ENCODE data around the gene FBXL12.
A peak's percentile ranks its signal among the peaks of the same experiment; 100 is the strongest.

Gene FBXL12

GRCh38 chr19:9799162-9799561 is 19.7 kb downstream of the FBXL12 start:
- H3K9me2 ChIP-seq (replicated peaks; ENCODE audit: low read depth, low read length): no peaks in the 10 kb centered on the region
- H3K9me3 ChIP-seq (ENCODE audit: insufficient read depth, low read depth, low read length): no peaks in the 10 kb centered on the region
- no peaks in the 10 kb centered on the region for H3K27me3 ChIP-seq (ENCODE audit: insufficient read depth, low read length, poor library complexity, severe bottlenecking)
- H4K20me1 ChIP-seq (ENCODE audit: insufficient read depth, low read length, poor library complexity, severe bottlenecking): no peaks in the 10 kb centered on the region
- H3K36me3 ChIP-seq (ENCODE audit: insufficient read depth, low read length): no peaks in the 10 kb centered on the region
- TF ChIP-seq EZH2phosphoT487 (IDR thresholded peaks at IDR 0.05; ENCODE audit: borderline replicate concordance) (no peak), CTCF (conservative IDR thresholded peaks at IDR 0.05; ENCODE audit: low read length) (no peak)
- no peak overlapping the region for H3K4me3 ChIP-seq (ENCODE audit: low read length, poor library complexity, severe bottlenecking)
- no peak overlapping the region for H2AFZ ChIP-seq (ENCODE audit: low read length)
- no peaks in the 10 kb centered on the region for H3K79me2 ChIP-seq (ENCODE audit: insufficient read depth, low read length)
- H3K4me2 ChIP-seq (ENCODE audit: low read depth, low read length, poor library complexity, severe bottlenecking): peak overlapping the region; percentile 30
- no peaks in the 10 kb centered on the region for H3F3A ChIP-seq (ENCODE audit: low read depth)
- H3K4me1 ChIP-seq (ENCODE audit: insufficient read depth, low read length, poor library complexity, severe bottlenecking): peaks cover 19% of the 10 kb centered on the region
- no peak overlapping the region for H3K9ac ChIP-seq (ENCODE audit: low read depth, low read length, poor library complexity, severe bottlenecking)

GRCh38 chr19:9797871-9798270 is 21.0 kb downstream of the FBXL12 start:
- H3K4me3 ChIP-seq (ENCODE audit: low read length, poor library complexity, severe bottlenecking): no peak overlapping the region
- no peak overlapping the region for H3K9ac ChIP-seq (ENCODE audit: low read depth, low read length, poor library complexity, severe bottlenecking)
- H3F3A ChIP-seq (ENCODE audit: low read depth): 0 out of 2 replicates have a peak, but pooled peaks cover 3% of the 10 kb centered on the region
- TF ChIP-seq EZH2phosphoT487 (IDR thresholded peaks at IDR 0.05; ENCODE audit: borderline replicate concordance): no peak
- TF ChIP-seq CTCF (conservative IDR thresholded peaks at IDR 0.05; ENCODE audit: low read length): no peak
- no peaks in the 10 kb centered on the region for H3K79me2 ChIP-seq (ENCODE audit: insufficient read depth, low read length)
- H3K9me3 ChIP-seq (ENCODE audit: insufficient read depth, low read depth, low read length): no peaks in the 10 kb centered on the region
- no peaks in the 10 kb centered on the region for H4K20me1 ChIP-seq (ENCODE audit: insufficient read depth, low read length, poor library complexity, severe bottlenecking)
- H3K27me3 ChIP-seq (ENCODE audit: insufficient read depth, low read length, poor library complexity, severe bottlenecking): no peaks in the 10 kb centered on the region
- no peaks in the 10 kb centered on the region for H3K9me2 ChIP-seq (replicated peaks; ENCODE audit: low read depth, low read length)
- H3K36me3 ChIP-seq (ENCODE audit: insufficient read depth, low read length): no peaks in the 10 kb centered on the region
- H3K4me2 ChIP-seq (ENCODE audit: low read depth, low read length, poor library complexity, severe bottlenecking): no peak overlapping the region
- H3K4me1 ChIP-seq (ENCODE audit: insufficient read depth, low read length, poor library complexity, severe bottlenecking): peaks cover 27% of the 10 kb centered on the region
- H2AFZ ChIP-seq (ENCODE audit: low read length): no peak overlapping the region

GRCh38 chr19:9796113-9796773 is 22.6 kb downstream of the FBXL12 start:
- 0 out of 2 replicates have a peak, but pooled peaks cover 3% of the 10 kb centered on the region for H3F3A ChIP-seq (ENCODE audit: low read depth)
- peak overlapping the region; percentile 13 for H3K4me2 ChIP-seq (ENCODE audit: low read depth, low read length, poor library complexity, severe bottlenecking)
- no peaks in the 10 kb centered on the region for H4K20me1 ChIP-seq (ENCODE audit: insufficient read depth, low read length, poor library complexity, severe bottlenecking)
- no peak overlapping the region for H3K9ac ChIP-seq (ENCODE audit: low read depth, low read length, poor library complexity, severe bottlenecking)
- no peaks in the 10 kb centered on the region for H3K79me2 ChIP-seq (ENCODE audit: insufficient read depth, low read length)
- H2AFZ ChIP-seq (ENCODE audit: low read length): peak overlapping the region; percentile 70
- peaks cover 30% of the 10 kb centered on the region for H3K4me1 ChIP-seq (ENCODE audit: insufficient read depth, low read length, poor library complexity, severe bottlenecking)
- TF ChIP-seq EZH2phosphoT487 (IDR thresholded peaks at IDR 0.05; ENCODE audit: borderline replicate concordance): no peak
- peak; percentile 92 for TF ChIP-seq CTCF (conservative IDR thresholded peaks at IDR 0.05; ENCODE audit: low read length)
- no peaks in the 10 kb centered on the region for H3K9me3 ChIP-seq (ENCODE audit: insufficient read depth, low read depth, low read length)
- H3K36me3 ChIP-seq (ENCODE audit: insufficient read depth, low read length): no peaks in the 10 kb centered on the region
- no peak overlapping the region for H3K4me3 ChIP-seq (ENCODE audit: low read length, poor library complexity, severe bottlenecking)
- no peaks in the 10 kb centered on the region for H3K9me2 ChIP-seq (replicated peaks; ENCODE audit: low read depth, low read length)
- H3K27me3 ChIP-seq (ENCODE audit: insufficient read depth, low read length, poor library complexity, severe bottlenecking): no peaks in the 10 kb centered on the region
